Astrocyte (in vitro differentiated cells and primary cell): ENCODE results near the gene SELL.

Experiments used
- EZH2 ChIP-seq: IDR thresholded peaks from 2 replicates; pipeline ENCODE4 v1.6.1; 2012; ENCODE audit warnings: mild to moderate bottlenecking, low read length, inconsistent platforms; ENCODE audit not compliant: insufficient read depth
- TF ChIP-seq, protein P1 (sequence below): IDR thresholded peaks from 2 replicates; pipeline ENCODE4 v1.5.1; 2011; ENCODE audit warnings: low read depth, mild to moderate bottlenecking, inconsistent platforms, low read length, moderate library complexity; ENCODE audit not compliant: insufficient read depth

GRCh38 chr1:169727307-169727706, 15.9 kb upstream of the SELL start:
- TF ChIP-seq, protein P1, sequence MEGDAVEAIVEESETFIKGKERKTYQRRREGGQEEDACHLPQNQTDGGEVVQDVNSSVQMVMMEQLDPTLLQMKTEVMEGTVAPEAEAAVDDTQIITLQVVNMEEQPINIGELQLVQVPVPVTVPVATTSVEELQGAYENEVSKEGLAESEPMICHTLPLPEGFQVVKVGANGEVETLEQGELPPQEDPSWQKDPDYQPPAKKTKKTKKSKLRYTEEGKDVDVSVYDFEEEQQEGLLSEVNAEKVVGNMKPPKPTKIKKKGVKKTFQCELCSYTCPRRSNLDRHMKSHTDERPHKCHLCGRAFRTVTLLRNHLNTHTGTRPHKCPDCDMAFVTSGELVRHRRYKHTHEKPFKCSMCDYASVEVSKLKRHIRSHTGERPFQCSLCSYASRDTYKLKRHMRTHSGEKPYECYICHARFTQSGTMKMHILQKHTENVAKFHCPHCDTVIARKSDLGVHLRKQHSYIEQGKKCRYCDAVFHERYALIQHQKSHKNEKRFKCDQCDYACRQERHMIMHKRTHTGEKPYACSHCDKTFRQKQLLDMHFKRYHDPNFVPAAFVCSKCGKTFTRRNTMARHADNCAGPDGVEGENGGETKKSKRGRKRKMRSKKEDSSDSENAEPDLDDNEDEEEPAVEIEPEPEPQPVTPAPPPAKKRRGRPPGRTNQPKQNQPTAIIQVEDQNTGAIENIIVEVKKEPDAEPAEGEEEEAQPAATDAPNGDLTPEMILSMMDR = no peak
- TF ChIP-seq EZH2 = no peak
